Fibroblast of villous mesenchyme (primary cell): ENCODE measurements around the gene GON4L. TPM values are rescaled to one million over a fixed set of nuclear protein-coding genes. Genes with fewer than 3 reads are reported as not detected.
"Not testable (repeated sequence)": the region's sequence is repeated elsewhere in the genome, so short reads cannot be mapped to it uniquely, and the experiment has no call there.

Experiments used
- DNase-seq: peaks from one replicate; pipeline ENCODE4 v3.0.0-alpha.2; 2010; ENCODE audit warnings: low read depth
- H3K4me3 ChIP-seq: 2 replicates; pipeline ENCODE4 v1.5.1; 2011; ENCODE audit warnings: low read depth, mild to moderate bottlenecking, low read length
- CTCF ChIP-seq: IDR thresholded peaks from 2 replicates; pipeline ENCODE4 v1.5.1; 2012; ENCODE audit warnings: low read depth, mild to moderate bottlenecking, low read length; ENCODE audit not compliant: insufficient read depth
- total RNA-seq: library from RNA; depleted of rRNA; stranded (reverse); fragments of >200 nt; gene quantifications from 2 replicates; pipeline ENCODE4 v1.2.3, GENCODE V29; 2012

The GON4L gene
- 35.8 and 42.7 TPM in 2 replicates for total RNA-seq

GRCh38 chr1:155856975-155857930, at the start of gene GON4L:
TSS of gene GON4L (minus strand) at chr1:155857214. CDS start at chr1:155853780, 3,434 bp downstream.
- H3K4me3 ChIP-seq = peak within 1 kb of the TSS; percentile 98
- DNase-seq = peak; percentile 92
- TF ChIP-seq CTCF = no peak

GRCh38 chr1:155904261-155904660, 47.2 kb upstream of the GON4L start:
- no peak for TF ChIP-seq CTCF
- no peak overlapping the region for H3K4me3 ChIP-seq
- DNase-seq = no peak

- H3K4me3 ChIP-seq = no peak overlapping the region
- DNase-seq = no peak
- TF ChIP-seq CTCF = no peak
These were observed 43.1 kb upstream of the GON4L start for GRCh38 chr1:155900161-155900560.

GRCh38 chr1:155899683-155900082, 42.7 kb upstream of the GON4L start:
- no peak for DNase-seq
- H3K4me3 ChIP-seq = no peak overlapping the region
- no peak for TF ChIP-seq CTCF

GRCh38 chr1:155898888-155899287, 41.9 kb upstream of the GON4L start:
- H3K4me3 ChIP-seq = no peak overlapping the region
- DNase-seq = no peak
- no peak for TF ChIP-seq CTCF

GRCh38 chr1:155897746-155898145, 40.7 kb upstream of the GON4L start:
- no peak overlapping the region for H3K4me3 ChIP-seq
- no peak for TF ChIP-seq CTCF
- no peak for DNase-seq

- H3K4me3 ChIP-seq, DNase-seq: not testable (repeated sequence)
These were observed 39.5 kb upstream of the GON4L start for GRCh38 chr1:155896476-155896875.

GRCh38 chr1:155895617-155896016, 38.6 kb upstream of the GON4L start:
- not testable (repeated sequence) for H3K4me3 ChIP-seq, DNase-seq
